B cell (primary cell): ENCODE data around the gene TFDP1.

Source experiments
- EZH2 ChIP-seq: IDR thresholded peaks from 2 replicates; pipeline ENCODE4 v1.6.1; 2012; ENCODE audit warnings: borderline replicate concordance, low read depth, mild to moderate bottlenecking, moderate library complexity, low read length; ENCODE audit not compliant: insufficient read depth, poor library complexity, severe bottlenecking
- TF ChIP-seq, protein P1 (sequence below): fragments of 200-600 bp; IDR thresholded peaks from one replicate; pipeline ENCODE4 v1.8.0; 2022; ENCODE audit warnings: antibody characterized with exemption, mild to moderate bottlenecking

DNA sequence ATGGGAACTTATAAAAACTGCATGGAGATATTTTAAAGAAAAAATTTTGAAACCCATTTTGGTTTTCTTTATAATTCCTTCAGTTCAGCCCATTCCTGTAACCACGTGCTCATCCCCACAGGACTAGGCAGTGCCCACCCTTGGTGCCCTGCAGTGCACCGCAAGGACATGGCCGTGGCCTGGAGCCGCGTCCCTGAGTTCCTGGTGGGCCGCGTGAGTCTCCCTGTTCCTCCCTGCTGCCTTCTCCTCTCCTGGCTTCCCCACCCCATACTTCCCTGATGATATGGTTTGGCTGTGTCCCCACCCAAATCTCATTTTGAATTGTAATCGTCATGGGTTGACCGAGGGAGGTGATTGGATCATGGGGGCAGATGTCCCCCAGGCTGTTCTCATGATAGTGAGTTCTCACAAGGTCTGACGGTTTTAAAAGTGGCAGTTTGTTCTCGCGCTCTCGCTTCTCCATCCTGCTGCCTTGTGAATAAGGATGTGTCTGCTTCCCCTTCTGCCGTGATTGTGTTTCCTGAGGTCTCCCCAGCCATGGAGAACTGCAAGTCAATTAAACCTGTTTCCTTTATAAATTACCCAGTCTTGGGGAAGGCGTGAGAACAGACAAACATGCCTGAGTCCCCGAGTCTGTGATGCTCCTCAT lies 31.6 kb upstream of the TFDP1 start:
- no peak for TF ChIP-seq EZH2
- TF ChIP-seq, protein P1, sequence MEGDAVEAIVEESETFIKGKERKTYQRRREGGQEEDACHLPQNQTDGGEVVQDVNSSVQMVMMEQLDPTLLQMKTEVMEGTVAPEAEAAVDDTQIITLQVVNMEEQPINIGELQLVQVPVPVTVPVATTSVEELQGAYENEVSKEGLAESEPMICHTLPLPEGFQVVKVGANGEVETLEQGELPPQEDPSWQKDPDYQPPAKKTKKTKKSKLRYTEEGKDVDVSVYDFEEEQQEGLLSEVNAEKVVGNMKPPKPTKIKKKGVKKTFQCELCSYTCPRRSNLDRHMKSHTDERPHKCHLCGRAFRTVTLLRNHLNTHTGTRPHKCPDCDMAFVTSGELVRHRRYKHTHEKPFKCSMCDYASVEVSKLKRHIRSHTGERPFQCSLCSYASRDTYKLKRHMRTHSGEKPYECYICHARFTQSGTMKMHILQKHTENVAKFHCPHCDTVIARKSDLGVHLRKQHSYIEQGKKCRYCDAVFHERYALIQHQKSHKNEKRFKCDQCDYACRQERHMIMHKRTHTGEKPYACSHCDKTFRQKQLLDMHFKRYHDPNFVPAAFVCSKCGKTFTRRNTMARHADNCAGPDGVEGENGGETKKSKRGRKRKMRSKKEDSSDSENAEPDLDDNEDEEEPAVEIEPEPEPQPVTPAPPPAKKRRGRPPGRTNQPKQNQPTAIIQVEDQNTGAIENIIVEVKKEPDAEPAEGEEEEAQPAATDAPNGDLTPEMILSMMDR = no peak
